H1 (cell line): ENCODE results near the gene RELL1. TPM values are rescaled to one million over a fixed set of nuclear protein-coding genes. Genes with fewer than 3 reads are reported as not detected.

Source experiments
- CTCF ChIA-PET: fragments of 300-600 bp; sonication (Branson Sonifier 250); formaldehyde crosslinking; loops from one replicate; lab custom pipeline; 2021; ENCODE audit not compliant: partially characterized antibody; lab: Charles Lee
- POLR2A ChIA-PET: fragments of 300-600 bp; sonication (Branson Sonifier 250); formaldehyde crosslinking; loops from one replicate; lab custom pipeline; 2021; ENCODE audit warnings: inconsistent platforms; ENCODE audit not compliant: partially characterized antibody; lab: Charles Lee
- DNase-seq, 2 experiments: peaks; one replicate each; pipeline versions ENCODE4 v3.0.0 to v3.0.0-alpha.2; 2010 to 2022; ENCODE audit warnings: low spot score in 2 of 2, low read depth in 1 of 2, mixed read lengths in 1 of 2
- FAIRE-seq: peaks from 2 replicates; lab custom pipeline; 2011; peaks lifted over from hg19 to GRCh38; lab: Jason Lieb, UNC
- H2AFZ ChIP-seq: 2 replicates; pipeline ENCODE4 v1.8.1; 2012; ENCODE audit warnings: low read length, inconsistent platforms
- H2AK5ac ChIP-seq: 2 replicates; pipeline ENCODE4 v1.6.1; 2013; ENCODE audit warnings: low read depth, low read length
- H2BK120ac ChIP-seq: replicated peaks from 2 replicates; pipeline ENCODE3; 2013; ENCODE audit warnings: low read depth, low read length, inconsistent platforms
- H2BK12ac ChIP-seq: 2 replicates; pipeline ENCODE4 v1.6.1; 2013; ENCODE audit warnings: low read depth, low read length
- H2BK15ac ChIP-seq: 2 replicates; pipeline ENCODE4 v1.6.1; 2013; ENCODE audit warnings: low read length
- H2BK20ac ChIP-seq: 2 replicates; pipeline ENCODE4 v1.6.1; 2013; ENCODE audit warnings: low read length
- H2BK5ac ChIP-seq: 2 replicates; pipeline ENCODE4 v1.6.1; 2013; ENCODE audit warnings: low read depth, low read length
- H3K14ac ChIP-seq: 2 replicates; pipeline ENCODE4 v1.6.1; 2013; ENCODE audit warnings: inconsistent platforms; ENCODE audit not compliant: insufficient read length
- H3K18ac ChIP-seq: 2 replicates; pipeline ENCODE4 v1.6.1; 2013; ENCODE audit warnings: low read length; ENCODE audit errors: extremely low read depth
- H3K23ac ChIP-seq: 2 replicates; pipeline ENCODE4 v1.6.1; 2013; ENCODE audit warnings: inconsistent platforms; ENCODE audit not compliant: insufficient read length
- H3K23me2 ChIP-seq: 2 replicates; pipeline ENCODE4 v1.6.1; 2013; ENCODE audit warnings: low read depth, low read length
- H3K27ac ChIP-seq: 2 replicates; pipeline ENCODE4 v1.6.1; 2011; ENCODE audit warnings: low read depth, low read length, inconsistent platforms
- H3K27me3 ChIP-seq, 4 experiments: replicated peaks in 1 of 4; 1 replicate in 1 of 4; 2 replicates in 3 of 4; pipeline versions ENCODE4 v1.6.1 to v1.8.1; 2011 to 2013; ENCODE audit warnings: low read length in 3 of 4, mild to moderate bottlenecking in 3 of 4, inconsistent platforms in 2 of 4, mixed read lengths in 2 of 4, moderate library complexity in 1 of 4; ENCODE audit not compliant: control insufficient read depth in 3 of 4, insufficient read depth in 3 of 4; ENCODE audit errors: extremely low read depth in 1 of 4
- H3K36me3 ChIP-seq, 4 experiments: 2 replicates each; pipeline versions ENCODE4 v1.6.1 to v1.8.1; 2011 to 2013; ENCODE audit warnings: mild to moderate bottlenecking in 4 of 4, low read length in 3 of 4, moderate library complexity in 2 of 4, control low read depth in 1 of 4, inconsistent platforms in 1 of 4; ENCODE audit not compliant: insufficient read depth in 4 of 4, control insufficient read depth in 2 of 4
- H3K4ac ChIP-seq: replicated peaks from 2 replicates; pipeline ENCODE3; 2013; ENCODE audit warnings: low read length, low read depth, mixed read lengths, inconsistent platforms; ENCODE audit not compliant: insufficient read length
- H3K4me1 ChIP-seq, 4 experiments: replicated peaks in 1 of 4; 1 replicate in 1 of 4; 2 replicates in 3 of 4; pipeline versions ENCODE4 v1.6.1 to v1.8.1; 2011 to 2013; ENCODE audit warnings: low read length in 3 of 4, inconsistent platforms in 2 of 4, mixed read lengths in 1 of 4; ENCODE audit not compliant: insufficient read depth in 4 of 4, control insufficient read depth in 3 of 4
- H3K4me2 ChIP-seq, 2 experiments: 2 replicates each; pipeline versions ENCODE4 v1.6.1 to v1.8.1; 2011 to 2013; ENCODE audit warnings: low read depth in 2 of 2, low read length in 2 of 2, control low read depth in 1 of 2, inconsistent platforms in 1 of 2, mild to moderate bottlenecking in 1 of 2; ENCODE audit not compliant: insufficient read depth in 1 of 2
- H3K4me3 ChIP-seq, 4 experiments: fragments of 200-600, 300-600 bp in 1 of 4; sonication (generic), shearing (Covaris generic), sonication (Bioruptor Twin) in 1 of 4; 2 replicates each; pipeline versions ENCODE4 v1.5.1 to v1.8.1; 2011 to 2016; ENCODE audit warnings: low read length in 4 of 4, low read depth in 3 of 4, control low read depth in 2 of 4, inconsistent platforms in 2 of 4, mild to moderate bottlenecking in 2 of 4, mixed read lengths in 1 of 4, moderate library complexity in 1 of 4; ENCODE audit not compliant: insufficient read depth in 2 of 4; ENCODE audit errors: extremely low read depth in 1 of 4
- H3K56ac ChIP-seq: replicated peaks from 2 replicates; pipeline ENCODE3; 2013; ENCODE audit warnings: low read depth, mild to moderate bottlenecking, mixed read lengths, low read length, inconsistent platforms; ENCODE audit not compliant: insufficient read length
- H3K79me1 ChIP-seq: 2 replicates; pipeline ENCODE4 v1.6.1; 2013; ENCODE audit warnings: low read depth, low read length, control low read depth
- H3K79me2 ChIP-seq, 2 experiments: 2 replicates each; pipeline versions ENCODE4 v1.6.1 to v1.8.1; 2012 to 2013; ENCODE audit warnings: low read length in 2 of 2, mild to moderate bottlenecking in 2 of 2, inconsistent platforms in 1 of 2; ENCODE audit not compliant: insufficient read depth in 2 of 2, control insufficient read depth in 1 of 2
- H3K9ac ChIP-seq, 4 experiments: replicated peaks in 1 of 4; 1 replicate in 1 of 4; 2 replicates in 3 of 4; pipeline versions ENCODE4 v1.6.1 to v1.8.1; 2011 to 2013; ENCODE audit warnings: low read depth in 3 of 4, low read length in 3 of 4, control low read depth in 2 of 4, mild to moderate bottlenecking in 2 of 4, moderate library complexity in 2 of 4, inconsistent platforms in 1 of 4; ENCODE audit errors: extremely low read depth in 1 of 4
- H3K9me3 ChIP-seq, 2 experiments: 2 replicates each; pipeline versions ENCODE4 v1.6.1 to v1.8.1; 2012 to 2013; ENCODE audit warnings: mild to moderate bottlenecking in 2 of 2, moderate library complexity in 2 of 2, control low read depth in 1 of 2, inconsistent platforms in 1 of 2, low read depth in 1 of 2, low read length in 1 of 2, mixed read lengths in 1 of 2; ENCODE audit not compliant: insufficient read depth in 2 of 2
- H4K20me1 ChIP-seq, 2 experiments: replicated peaks in 1 of 2; 2 replicates each; pipeline versions ENCODE3 to v1.8.1; 2011 to 2013; ENCODE audit warnings: inconsistent platforms in 2 of 2, low read length in 2 of 2, mild to moderate bottlenecking in 1 of 2; ENCODE audit not compliant: insufficient read depth in 2 of 2, control insufficient read depth in 1 of 2
- H4K5ac ChIP-seq: 2 replicates; pipeline ENCODE4 v1.6.1; 2013; ENCODE audit warnings: low read length, low read depth, mixed read lengths, inconsistent platforms; ENCODE audit not compliant: insufficient read length
- H4K8ac ChIP-seq: 2 replicates; pipeline ENCODE4 v1.8.0; 2013; ENCODE audit warnings: mild to moderate bottlenecking, moderate library complexity, low read length, inconsistent platforms; ENCODE audit not compliant: insufficient read depth; ENCODE audit errors: extremely low read depth
- H4K91ac ChIP-seq: replicated peaks from 2 replicates; pipeline ENCODE3; 2013; ENCODE audit warnings: low read length, mixed read lengths, inconsistent platforms; ENCODE audit not compliant: insufficient read length
- ASH2L ChIP-seq: fragments of 200-600, 300-600 bp; sonication (generic); IDR thresholded peaks from one replicate; pipeline ENCODE4 v1.7.1; 2017; ENCODE audit warnings: low read length
- CREB1 ChIP-seq: IDR thresholded peaks from 2 replicates; pipeline ENCODE4 v1.6.1; 2012; ENCODE audit warnings: inconsistent platforms
- MAFK ChIP-seq: IDR thresholded peaks from 2 replicates; pipeline ENCODE4 v1.6.1; 2012; ENCODE audit warnings: low read depth, mild to moderate bottlenecking, improper control_type of control experiment, low read length
- PHF8 ChIP-seq: fragments of 200-600 bp; sonication (generic); conservative IDR thresholded peaks from 2 replicates; pipeline ENCODE4 v1.7.1; 2012; ENCODE audit warnings: low read depth, mild to moderate bottlenecking, inconsistent platforms, low read length, moderate library complexity
- SAP30 ChIP-seq: fragments of 300-600 bp; sonication (generic); IDR thresholded peaks from 2 replicates; pipeline ENCODE4 v1.7.1; 2012; ENCODE audit warnings: low read length, moderate library complexity, mild to moderate bottlenecking, inconsistent platforms; ENCODE audit not compliant: insufficient read depth, insufficient replicate concordance
- WGBS, 2 experiments: shearing (Covaris generic) in 1 of 2; methylation state at CpG; one replicate each; pipeline versions ENCODE4 v1.1.6 to v1.1.7; 2013 to 2015; ENCODE audit warnings: low lambda C conversion rate in 2 of 2, mixed read lengths in 2 of 2, inconsistent platforms in 1 of 2, low coverage in 1 of 2, missing lambda C conversion rate in 1 of 2; ENCODE audit not compliant: insufficient replicate concordance in 2 of 2, insufficient coverage in 1 of 2, insufficient read length in 1 of 2; ENCODE audit errors: extremely low coverage in 1 of 2, missing lambda C conversion rate in 1 of 2; 5-methylcytosine and 5-hydroxymethylcytosine counted together
- polyA plus RNA-seq, 7 experiments: library from polyadenylated mRNA; depleted of rRNA in 3 of 7; stranded (reverse) in 5 of 7; unstranded in 2 of 7; fragments of >200 nt in 5 of 7; fragments of 200-250 nt in 2 of 7; gene quantifications; 1 replicate in 5 of 7; 2 replicates in 1 of 7; 4 replicates in 1 of 7; pipeline versions ENCODE4 v1.2.1 to v1.2.3, GENCODE V29; 2011 to 2013; ENCODE audit warnings: missing spikeins in 2 of 7, mixed read lengths in 2 of 7
- total RNA-seq: library from RNA; stranded (reverse); fragmentation: NEBNext Ultra II Directional; extraction: Animal tissue kit (Norgen Biotek cat#: 25700); gene quantifications from 2 replicates; pipeline ENCODE4 v1.2.1, GENCODE V29; 2021

The RELL1 gene
- total and polyA plus RNA-seq, 2 of the 8 experiments (the other 6 are each of a cell fraction or from before 2014, with no cell fraction given): 2.1 to 14.1 TPM

DNA sequence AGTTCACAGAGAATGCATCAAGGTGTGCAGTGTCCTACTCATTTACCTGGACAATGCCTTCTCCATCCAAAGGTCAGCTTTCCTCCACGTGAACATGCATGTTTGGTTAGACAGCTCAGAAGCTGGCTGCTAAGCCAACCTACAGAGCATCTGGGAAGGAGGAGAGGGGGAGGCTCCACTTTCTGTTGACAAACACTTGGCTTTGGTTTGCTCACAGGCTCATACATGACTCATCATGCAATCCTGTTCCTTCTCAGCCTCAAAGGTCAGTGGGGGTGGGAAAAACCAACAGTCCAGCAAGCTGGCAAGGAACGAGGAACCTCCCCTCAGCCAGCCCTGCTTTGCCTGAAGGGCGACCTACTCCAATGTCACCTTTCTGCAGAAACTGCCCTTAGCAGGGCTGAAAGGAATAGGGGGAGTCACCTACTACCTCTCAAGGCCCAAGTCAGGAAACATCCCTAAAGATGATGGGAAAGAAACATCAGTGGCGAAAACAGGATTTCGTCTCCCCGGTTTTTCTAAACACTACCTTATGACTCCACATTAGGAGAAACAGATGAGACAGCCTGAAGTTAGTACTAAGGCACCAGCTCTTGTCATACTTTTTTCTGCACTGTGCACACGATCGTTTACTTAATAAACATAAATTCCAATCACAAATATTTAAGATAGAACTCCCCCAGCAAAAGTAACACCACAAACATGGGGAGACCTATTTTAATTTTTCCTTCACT lies 37.9 kb downstream of the RELL1 start:
- Histone ChIP-seq H2BK20ac (no peak overlapping the region), H3K4ac (no peak overlapping the region), H3K4me3 (no peak overlapping the region), H3K27me3 (no peaks in the 10 kb centered on the region; a peak in 1 of 7 replicates), H2AFZ (no peak overlapping the region), H2BK5ac (no peak overlapping the region; the same call in 1 of the 2 replicates), H3K23ac (no peak overlapping the region), H4K91ac (no peak overlapping the region), H4K20me1 (peaks cover 0 to 1% of the 10 kb centered on the region in 2 experiments), H3K56ac (no peak overlapping the region), H3K14ac (no peak overlapping the region), H4K8ac (no peak overlapping the region), H3K36me3 (peaks cover 0 to 4% (median 0%) of the 10 kb centered on the region in 4 experiments; a peak in 1 of 8 replicates), H2BK120ac (no peak overlapping the region), H3K79me1 (peaks cover 2% of the 10 kb centered on the region; the same call in 1 of the 2 replicates), H3K9me3 (no peaks in the 10 kb centered on the region), H3K18ac (no peak overlapping the region), H2BK15ac (no peak overlapping the region), H3K4me1 (peaks cover 0 to 14% (median 5%) of the 10 kb centered on the region in 4 experiments; a peak in 4 of 7 replicates), H3K79me2 (no peaks in the 10 kb centered on the region), H4K5ac (no peak overlapping the region), H3K23me2 (no peaks in the 10 kb centered on the region), H3K9ac (no peak overlapping the region), H3K27ac (no peak overlapping the region), H3K4me2 (peak overlapping the region in 1 of 2 experiments; percentile 33; a peak in 2 of 4 replicates), H2BK12ac (no peak overlapping the region), H2AK5ac (no peak overlapping the region)
- ChIA-PET CTCF (no interaction called here), POLR2A (no interaction called here)
- DNase-seq (peak in 1 of 2 experiments; percentile 31), FAIRE-seq (no peak)
- 91% methylated on average over 8 of the region's 8 CpGs; no CpG with 5 or more reads in 1 of the 2 experiments for WGBS, 2 experiments
- TF ChIP-seq SAP30 (no peak), ASH2L (no peak), CREB1 (no peak), MAFK (no peak), PHF8 (no peak)
